ENCODE data around the gene DLGAP1.
"Not testable (repeated sequence)": the region's sequence is repeated elsewhere in the genome, so short reads cannot be mapped to it uniquely, and the experiment has no call there.

The DLGAP1 gene

GRCh38 chr18:4292696-4293095 lies 162.4 kb downstream of the DLGAP1 start:
- DNase-seq (ENCODE audit: low spot score): no peak

GRCh38 chr18:4287340-4287739 lies 167.8 kb downstream of the DLGAP1 start:
- not testable (repeated sequence) for DNase-seq (ENCODE audit: low spot score)

GRCh38 chr18:4286256-4286655 lies 168.9 kb downstream of the DLGAP1 start:
- DNase-seq (ENCODE audit: low spot score): no peak

- DNase-seq (ENCODE audit: low spot score): no peak
Measured at GRCh38 chr18:4285525-4285924, 169.6 kb downstream of the DLGAP1 start.

GRCh38 chr18:4284528-4284927 lies 170.6 kb downstream of the DLGAP1 start:
- no peak for DNase-seq (ENCODE audit: low spot score)

- DNase-seq (ENCODE audit: low spot score): no peak
Measured at GRCh38 chr18:4283746-4284291, 171.3 kb downstream of the DLGAP1 start.

GRCh38 chr18:4282954-4283353 lies 172.2 kb downstream of the DLGAP1 start:
- DNase-seq (ENCODE audit: low spot score): no peak

GRCh38 chr18:4276953-4277585 lies 178.0 kb downstream of the DLGAP1 start:
- no peak for DNase-seq (ENCODE audit: low spot score)

GRCh38 chr18:4271952-4272351 lies 183.2 kb downstream of the DLGAP1 start:
- DNase-seq (ENCODE audit: low spot score): no peak

GRCh38 chr18:4270988-4271387 lies 184.1 kb downstream of the DLGAP1 start:
- DNase-seq (ENCODE audit: low spot score): no peak

- no peak for DNase-seq (ENCODE audit: low spot score)
Measured at GRCh38 chr18:4270016-4270415, 185.1 kb downstream of the DLGAP1 start.

GRCh38 chr18:4267641-4268040 lies 187.5 kb downstream of the DLGAP1 start:
- no peak for DNase-seq (ENCODE audit: low spot score)

GRCh38 chr18:4264347-4264791 lies 190.7 kb downstream of the DLGAP1 start:
- DNase-seq (ENCODE audit: low spot score): no peak

- DNase-seq (ENCODE audit: low spot score): no peak
Measured at GRCh38 chr18:4260107-4260506, 195.0 kb downstream of the DLGAP1 start.

GRCh38 chr18:4256766-4257417 lies 198.2 kb downstream of the DLGAP1 start:
- DNase-seq (ENCODE audit: low spot score): no peak

- no peak for DNase-seq (ENCODE audit: low spot score)
Measured at GRCh38 chr18:4254840-4255239, 200.3 kb downstream of the DLGAP1 start.

- no peak for DNase-seq (ENCODE audit: low spot score)
Measured at GRCh38 chr18:4252829-4253228, 202.3 kb downstream of the DLGAP1 start.

GRCh38 chr18:4251873-4252272 lies 203.2 kb downstream of the DLGAP1 start:
- DNase-seq (ENCODE audit: low spot score): no peak

GRCh38 chr18:4251206-4251605 lies 203.9 kb downstream of the DLGAP1 start:
- DNase-seq (ENCODE audit: low spot score): no peak

- DNase-seq (ENCODE audit: low spot score): no peak
Measured at GRCh38 chr18:4250141-4250540, 205.0 kb downstream of the DLGAP1 start.

- DNase-seq (ENCODE audit: low spot score): no peak
Measured at GRCh38 chr18:4248686-4249085, 206.4 kb downstream of the DLGAP1 start.

- DNase-seq (ENCODE audit: low spot score): no peak
Measured at GRCh38 chr18:4246374-4246773, 208.7 kb downstream of the DLGAP1 start.

GRCh38 chr18:4245456-4245855 lies 209.7 kb downstream of the DLGAP1 start:
- DNase-seq (ENCODE audit: low spot score): no peak
